Measurements from ENCODE around the gene GZF1. TPM values are rescaled to one million over a fixed set of nuclear protein-coding genes. Genes with fewer than 3 reads are reported as not detected.
A peak's percentile ranks its signal among the peaks of the same experiment; 100 is the strongest.

GZF1 gene
- total RNA-seq, 1 donor from 2014 or later = 28.3 TPM

GRCh38 chr20:23417861-23418260, 55.9 kb downstream of the GZF1 start:
- Mint-ChIP-seq H3K9me3 (ENCODE audit: unreplicated experiment) (peaks cover 10% of the 10 kb centered on the region), H3K36me3 (ENCODE audit: unreplicated experiment) (no peaks in the 10 kb centered on the region), H3K27me3 (ENCODE audit: unreplicated experiment) (peaks cover 2% of the 10 kb centered on the region), H3K27ac (ENCODE audit: unreplicated experiment) (no peak overlapping the region), H3K4me3 (ENCODE audit: unreplicated experiment) (no peak overlapping the region), H3K4me1 (ENCODE audit: low read depth, unreplicated experiment) (peaks cover 13% of the 10 kb centered on the region)
- no peak for DNase-seq
- TF ChIP-seq CTCF (IDR thresholded peaks at IDR 0.05; ENCODE audit: partially characterized antibody, unreplicated experiment) = no peak

GRCh38 chr20:23419657-23419994, 57.6 kb downstream of the GZF1 start:
- Mint-ChIP-seq H3K27ac (ENCODE audit: unreplicated experiment) (peak overlapping the region; percentile 76), H3K4me3 (ENCODE audit: unreplicated experiment) (peak overlapping the region; percentile 90), H3K36me3 (ENCODE audit: unreplicated experiment) (no peaks in the 10 kb centered on the region), H3K4me1 (ENCODE audit: low read depth, unreplicated experiment) (peaks cover 13% of the 10 kb centered on the region), H3K9me3 (ENCODE audit: unreplicated experiment) (peaks cover 10% of the 10 kb centered on the region), H3K27me3 (ENCODE audit: unreplicated experiment) (peaks cover 2% of the 10 kb centered on the region)
- TF ChIP-seq CTCF (IDR thresholded peaks at IDR 0.05; ENCODE audit: partially characterized antibody, unreplicated experiment) = no peak
- no peak for DNase-seq

GRCh38 chr20:23419995-23420901, 58.3 kb downstream of the GZF1 start:
- H3K9me3 Mint-ChIP-seq (ENCODE audit: unreplicated experiment) = peaks cover 10% of the 10 kb centered on the region

GRCh38 chr20:23420943-23421931, 59.3 kb downstream of the GZF1 start, which contains the start of gene NAPB:
Gene NAPB (minus strand): TSS chr20:23421488. CDS start chr20:23421402, 86 bp downstream.
- peaks cover 1% of the 10 kb centered on the region for H3K27me3 Mint-ChIP-seq (ENCODE audit: unreplicated experiment)
- H3K4me1 Mint-ChIP-seq (ENCODE audit: low read depth, unreplicated experiment) = peaks cover 13% of the 10 kb centered on the region
- peaks cover 10% of the 10 kb centered on the region for H3K9me3 Mint-ChIP-seq (ENCODE audit: unreplicated experiment)
- peak; percentile 98 for DNase-seq
- H3K27ac Mint-ChIP-seq (ENCODE audit: unreplicated experiment) = peak within 1 kb of the TSS; percentile 33
- peak; percentile 60 for TF ChIP-seq CTCF (IDR thresholded peaks at IDR 0.05; ENCODE audit: partially characterized antibody, unreplicated experiment)
- H3K36me3 Mint-ChIP-seq (ENCODE audit: unreplicated experiment) = no peaks in the 10 kb centered on the region
- peak within 1 kb of the TSS; percentile 90 for H3K4me3 Mint-ChIP-seq (ENCODE audit: unreplicated experiment)

More at GRCh38 chr20:23419995-23420901, 58.3 kb downstream of the GZF1 start:
- DNase-seq = peak; percentile 35
- TF ChIP-seq CTCF (IDR thresholded peaks at IDR 0.05; ENCODE audit: partially characterized antibody, unreplicated experiment) = no peak
- peak overlapping the region; percentile 76 for H3K27ac Mint-ChIP-seq (ENCODE audit: unreplicated experiment)
- peak overlapping the region; percentile 90 for H3K4me3 Mint-ChIP-seq (ENCODE audit: unreplicated experiment)
- peaks cover 13% of the 10 kb centered on the region for H3K4me1 Mint-ChIP-seq (ENCODE audit: low read depth, unreplicated experiment)
- no peaks in the 10 kb centered on the region for H3K36me3 Mint-ChIP-seq (ENCODE audit: unreplicated experiment)
- peaks cover 2% of the 10 kb centered on the region for H3K27me3 Mint-ChIP-seq (ENCODE audit: unreplicated experiment)

Other genes starting within 250 kb of the GZF1 start
- gene NXT1, start 11.4 kb upstream of the GZF1 start, total RNA-seq (ENCODE audit: unreplicated experiment) = 12.6 TPM
- gene NAPB, start 59.3 kb downstream of the GZF1 start, total RNA-seq (ENCODE audit: unreplicated experiment) = 74.1 TPM
- gene CSTL1, start 77.5 kb downstream of the GZF1 start, total RNA-seq (ENCODE audit: unreplicated experiment) = not detected
- not detected for gene CST11, start 90.7 kb downstream of the GZF1 start, total RNA-seq (ENCODE audit: unreplicated experiment)
- not detected for gene CST8, start 128.9 kb downstream of the GZF1 start, total RNA-seq (ENCODE audit: unreplicated experiment)
- not detected for gene CST9L, start 206.3 kb downstream of the GZF1 start, total RNA-seq (ENCODE audit: unreplicated experiment)
- gene CST9, start 243.7 kb downstream of the GZF1 start, total RNA-seq (ENCODE audit: unreplicated experiment) = not detected

All from glutamatergic neuron (in vitro differentiated cells).